ENCODE data around the gene PHLDA3.
"Not testable (repeated sequence)": the region's sequence is repeated elsewhere in the genome, so short reads cannot be mapped to it uniquely, and the experiment has no call there.

Gene PHLDA3

GRCh38 chr1:201504179-201504631, 35.2 kb upstream of the PHLDA3 start:
- DNase-seq, result no peak

GRCh38 chr1:201503397-201504176, 34.6 kb upstream of the PHLDA3 start:
- DNase-seq, result peak in 2 of 56 donors; percentile 28 to 31

GRCh38 chr1:201502511-201502857, 33.5 kb upstream of the PHLDA3 start:
- DNase-seq, result no peak

- DNase-seq, result no peak
These were observed 33.0 kb upstream of the PHLDA3 start for GRCh38 chr1:201501812-201502510.

- DNase-seq, result peak in 1 of 56 donors; percentile 35
These were observed 32.2 kb upstream of the PHLDA3 start for GRCh38 chr1:201501144-201501543.

- peak in 20 of 56 donors; percentile 27 to 86 (median 71) for DNase-seq
These were observed 31.7 kb upstream of the PHLDA3 start for GRCh38 chr1:201500670-201501120.

- DNase-seq, result peak in 54 of 56 donors; percentile 41 to 94 (median 83)
These were observed 31.0 kb upstream of the PHLDA3 start for GRCh38 chr1:201499795-201500669.

GRCh38 chr1:201499191-201499590, 30.2 kb upstream of the PHLDA3 start:
- DNase-seq, result no peak

- no peak for DNase-seq
These were observed 29.6 kb upstream of the PHLDA3 start for GRCh38 chr1:201498621-201499020.

GRCh38 chr1:201497935-201498509, 29.0 kb upstream of the PHLDA3 start:
- DNase-seq, result no peak

- peak in 1 of 56 donors; percentile 53 for DNase-seq
These were observed 27.3 kb upstream of the PHLDA3 start for GRCh38 chr1:201496296-201496690.

- peak in 54 of 56 donors; percentile 41 to 95 (median 84) for DNase-seq
These were observed 26.7 kb upstream of the PHLDA3 start for GRCh38 chr1:201495551-201496295.

GRCh38 chr1:201493757-201494617, 25.0 kb upstream of the PHLDA3 start:
- DNase-seq, result no peak

- DNase-seq, result not testable (repeated sequence)
These were observed 24.2 kb upstream of the PHLDA3 start for GRCh38 chr1:201493026-201493656.

GRCh38 chr1:201491896-201492511, 23.0 kb upstream of the PHLDA3 start:
- DNase-seq, result no peak

GRCh38 chr1:201490708-201491131, 21.7 kb upstream of the PHLDA3 start:
- no peak for DNase-seq

- DNase-seq, result no peak
These were observed 20.8 kb upstream of the PHLDA3 start for GRCh38 chr1:201489643-201490261.

Data from nucleus accumbens (tissue), 56 donors.